Activated naive CD4-positive, alpha-beta T cell treated with anti-CD3 and anti-CD28 coated beads for 36 hours (primary cell): ENCODE measurements around the gene HS2ST1. TPM values are rescaled to one million over a fixed set of nuclear protein-coding genes. Genes with fewer than 3 reads are reported as not detected.
A peak's percentile ranks its signal among the peaks of the same experiment; 100 is the strongest.
"Not testable (repeated sequence)": the region's sequence is repeated elsewhere in the genome, so short reads cannot be mapped to it uniquely, and the experiment has no call there.

ENCODE experiments used
- CTCF ChIA-PET: fragments of 350-600 bp; sonication (Branson Sonifier 250); formaldehyde crosslinking; loops from one replicate; lab custom pipeline; 2021; ENCODE audit warnings: antibody characterized with exemption; lab: Charles Lee
- DNase-seq: peaks from one replicate; pipeline ENCODE4 v3.0.0-alpha.2; 2020
- H3K27ac Mint-ChIP-seq: one replicate; pipeline ENCODE4 v1.8.0; 2021; ENCODE audit warnings: mild to moderate bottlenecking, mixed read lengths
- H3K27me3 Mint-ChIP-seq: one replicate; pipeline ENCODE4 v1.8.0; 2021; ENCODE audit warnings: low read depth, mixed read lengths
- H3K36me3 Mint-ChIP-seq: one replicate; pipeline ENCODE4 v1.8.0; 2021; ENCODE audit warnings: low read depth, mixed read lengths
- H3K4me1 Mint-ChIP-seq: one replicate; pipeline ENCODE4 v1.8.0; 2021; ENCODE audit warnings: low read depth, mixed read lengths
- H3K4me3 Mint-ChIP-seq: one replicate; pipeline ENCODE4 v1.8.0; 2021; ENCODE audit warnings: mild to moderate bottlenecking, moderate library complexity, mixed read lengths
- H3K9me3 Mint-ChIP-seq: one replicate; pipeline ENCODE4 v1.8.0; 2021; ENCODE audit warnings: mixed read lengths
- intact Hi-C: fragments of 100-400 bp; cut with micrococcal nuclease; formaldehyde crosslinking; loops from one replicate; pipeline ENCODE4 v1.15.1; 2023
- total RNA-seq, 2 experiments: library from RNA; stranded (reverse); gene quantifications; one replicate each; pipeline ENCODE4 v1.2.3, GENCODE V29; 2021

Gene HS2ST1
- total RNA-seq, 2 experiments from 2014 or later: 11.3 to 15.5 TPM

GRCh38 chr1:86998280-86998679 is 83.8 kb downstream of the HS2ST1 start:
- Mint-ChIP-seq H3K27me3 (no peaks in the 10 kb centered on the region), H3K27ac (no peak overlapping the region), H3K36me3 (peaks cover 2% of the 10 kb centered on the region), H3K9me3 (no peaks in the 10 kb centered on the region), H3K4me3 (no peak overlapping the region), H3K4me1 (peaks cover 9% of the 10 kb centered on the region)
- intact Hi-C loops: loop anchor here (2.0 kb wide), 1 partner anchor 47 kb away; no protein-coding TSS in a partner anchor
- DNase-seq: no peak
- CTCF ChIA-PET: interaction anchor here (0.7 kb wide), 1 partner anchor 164 kb away, joined by 3 read pairs; no protein-coding TSS in a partner anchor

- no peaks in the 10 kb centered on the region for H3K9me3 Mint-ChIP-seq
- H3K4me3 Mint-ChIP-seq: no peak overlapping the region
- no peak overlapping the region for H3K27ac Mint-ChIP-seq
- DNase-seq: no peak
- CTCF ChIA-PET: interaction anchor here (0.7 kb wide), 1 partner anchor 165 kb away, joined by 3 read pairs; no protein-coding TSS in a partner anchor
- H3K36me3 Mint-ChIP-seq: peaks cover 2% of the 10 kb centered on the region
- intact Hi-C loops: loop anchor here (2.0 kb wide), 1 partner anchor 46 kb away; no protein-coding TSS in a partner anchor
- no peaks in the 10 kb centered on the region for H3K27me3 Mint-ChIP-seq
- peaks cover 9% of the 10 kb centered on the region for H3K4me1 Mint-ChIP-seq
Observed at GRCh38 chr1:86998727-86999126, 84.3 kb downstream of the HS2ST1 start.

GRCh38 chr1:87000460-87000859 is 86.0 kb downstream of the HS2ST1 start:
- Mint-ChIP-seq H3K36me3 (peaks cover 2% of the 10 kb centered on the region), H3K4me1 (peaks cover 9% of the 10 kb centered on the region), H3K27me3 (no peaks in the 10 kb centered on the region), H3K4me3 (no peak overlapping the region), H3K9me3 (no peaks in the 10 kb centered on the region), H3K27ac (no peak overlapping the region)
- intact Hi-C loops: no loop called here
- no peak for DNase-seq
- CTCF ChIA-PET: interaction anchor here (0.6 kb wide), 1 partner anchor 1447 kb away, joined by 3 read pairs; no protein-coding TSS in a partner anchor

- CTCF ChIA-PET: interaction anchor here (0.6 kb wide), 2 partner anchors 113 to 1423 kb away, joined by 3 to 6 read pairs; no protein-coding TSS in a partner anchor
- Mint-ChIP-seq H3K27me3 (no peaks in the 10 kb centered on the region), H3K4me3 (no peak overlapping the region), H3K36me3 (no peaks in the 10 kb centered on the region), H3K9me3 (no peaks in the 10 kb centered on the region), H3K4me1 (no peaks in the 10 kb centered on the region), H3K27ac (no peak overlapping the region)
- intact Hi-C loops: no loop called here
- DNase-seq: no peak
Observed at GRCh38 chr1:87004857-87005256, 90.4 kb downstream of the HS2ST1 start.

GRCh38 chr1:87007323-87007722 is 92.9 kb downstream of the HS2ST1 start:
- H3K27ac Mint-ChIP-seq: no peak overlapping the region
- DNase-seq: no peak
- H3K4me3 Mint-ChIP-seq: no peak overlapping the region
- no peaks in the 10 kb centered on the region for H3K4me1 Mint-ChIP-seq
- CTCF ChIA-PET: no interaction called here
- H3K27me3 Mint-ChIP-seq: no peaks in the 10 kb centered on the region
- H3K9me3 Mint-ChIP-seq: peaks cover 8% of the 10 kb centered on the region
- intact Hi-C loops: no loop called here
- peaks cover 5% of the 10 kb centered on the region for H3K36me3 Mint-ChIP-seq

- peaks cover 25% of the 10 kb centered on the region for H3K36me3 Mint-ChIP-seq
- H3K27me3 Mint-ChIP-seq, H3K4me1 Mint-ChIP-seq, intact Hi-C loops, H3K4me3 Mint-ChIP-seq, H3K27ac Mint-ChIP-seq: not testable (repeated sequence)
- DNase-seq: peak; percentile 6
- H3K9me3 Mint-ChIP-seq: peaks cover 28% of the 10 kb centered on the region
- CTCF ChIA-PET: interaction anchor here (0.8 kb wide), 1 partner anchor 71 kb away, joined by 3 read pairs; no protein-coding TSS in a partner anchor
Observed at GRCh38 chr1:87013385-87013784, 99.0 kb downstream of the HS2ST1 start.

GRCh38 chr1:87017998-87018672 is 103.7 kb downstream of the HS2ST1 start:
- peaks cover 15% of the 10 kb centered on the region for H3K36me3 Mint-ChIP-seq
- H3K27me3 Mint-ChIP-seq: no peaks in the 10 kb centered on the region
- CTCF ChIA-PET: no interaction called here
- no peak overlapping the region for H3K4me3 Mint-ChIP-seq
- peaks cover 14% of the 10 kb centered on the region for H3K9me3 Mint-ChIP-seq
- peaks cover 2% of the 10 kb centered on the region for H3K4me1 Mint-ChIP-seq
- no peak overlapping the region for H3K27ac Mint-ChIP-seq
- no peak for DNase-seq
- intact Hi-C loops: no loop called here

DNA sequence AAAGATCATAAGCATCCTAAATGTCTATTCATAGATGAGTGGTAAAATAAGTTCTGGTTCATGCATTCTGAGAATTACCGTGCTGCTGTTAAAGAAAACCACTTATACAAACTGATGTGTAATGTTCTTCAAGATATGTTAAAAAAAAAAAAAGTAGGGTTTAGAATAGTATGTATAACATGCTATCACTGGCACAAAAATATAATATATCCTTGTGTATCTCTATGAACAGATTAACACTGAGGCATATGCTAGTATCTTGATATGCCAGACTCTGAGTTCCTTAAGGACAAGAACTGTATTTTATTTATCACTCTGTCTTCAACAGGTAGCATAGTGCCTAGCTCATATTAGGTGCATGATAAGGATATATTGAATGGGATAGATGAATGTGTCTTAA is 108.9 kb downstream of the HS2ST1 start:
- intact Hi-C loops: no loop called here
- Mint-ChIP-seq H3K4me3 (no peak overlapping the region), H3K36me3 (no peaks in the 10 kb centered on the region), H3K9me3 (no peaks in the 10 kb centered on the region), H3K4me1 (no peaks in the 10 kb centered on the region), H3K27ac (no peak overlapping the region), H3K27me3 (no peaks in the 10 kb centered on the region)
- DNase-seq: no peak
- CTCF ChIA-PET: no interaction called here

DNA sequence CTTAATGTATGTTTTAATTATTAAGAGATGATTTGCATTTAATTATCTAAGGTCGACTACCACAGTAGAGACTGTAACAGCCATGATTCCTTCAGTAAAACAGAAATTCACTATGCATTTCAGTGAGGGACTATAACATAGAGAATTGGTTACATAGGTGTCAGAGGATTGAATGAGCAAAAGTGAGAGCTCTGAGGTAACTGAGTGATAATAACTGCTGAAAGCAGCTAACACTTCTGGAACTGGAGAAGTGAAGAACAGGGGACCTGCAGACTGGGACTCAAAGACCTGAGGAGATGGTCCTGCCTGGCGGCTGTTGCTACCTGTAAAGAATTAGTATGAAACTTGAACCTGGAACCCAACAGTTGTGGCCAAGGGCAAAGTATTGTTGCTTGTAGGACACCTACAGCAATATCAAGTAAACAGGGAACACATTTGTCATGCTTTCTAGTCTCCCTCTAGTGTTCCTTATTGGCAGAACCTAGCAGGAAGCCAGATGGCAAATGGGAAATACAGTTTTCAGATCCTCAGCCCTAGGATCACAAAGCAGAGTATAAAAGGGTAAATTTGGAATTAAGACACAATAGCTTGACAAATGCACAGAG is 110.6 kb downstream of the HS2ST1 start:
- H3K27me3 Mint-ChIP-seq: no peaks in the 10 kb centered on the region
- DNase-seq: no peak
- no peaks in the 10 kb centered on the region for H3K36me3 Mint-ChIP-seq
- no peak overlapping the region for H3K27ac Mint-ChIP-seq
- CTCF ChIA-PET: interaction anchor here (1.4 kb wide), 1 partner anchor 58 kb away, joined by 7 read pairs; no protein-coding TSS in a partner anchor
- no peak overlapping the region for H3K4me3 Mint-ChIP-seq
- no peaks in the 10 kb centered on the region for H3K9me3 Mint-ChIP-seq
- H3K4me1 Mint-ChIP-seq: peaks cover 2% of the 10 kb centered on the region
- intact Hi-C loops: loop anchor here (2.0 kb wide), 1 partner anchor 192 kb away; no protein-coding TSS in a partner anchor

- H3K4me3 Mint-ChIP-seq, H3K27ac Mint-ChIP-seq, H3K9me3 Mint-ChIP-seq, DNase-seq, H3K36me3 Mint-ChIP-seq, intact Hi-C loops, H3K4me1 Mint-ChIP-seq, H3K27me3 Mint-ChIP-seq: not testable (repeated sequence)
- CTCF ChIA-PET: interaction anchor here (0.5 kb wide), 1 partner anchor 183 kb away, joined by 3 read pairs; no protein-coding TSS in a partner anchor
Observed at GRCh38 chr1:87027561-87027960, 113.1 kb downstream of the HS2ST1 start.

- DNase-seq: no peak
- no peaks in the 10 kb centered on the region for H3K9me3 Mint-ChIP-seq
- no peaks in the 10 kb centered on the region for H3K36me3 Mint-ChIP-seq
- no peak overlapping the region for H3K27ac Mint-ChIP-seq
- intact Hi-C loops: no loop called here
- peaks cover 2% of the 10 kb centered on the region for H3K4me1 Mint-ChIP-seq
- H3K27me3 Mint-ChIP-seq: no peaks in the 10 kb centered on the region
- H3K4me3 Mint-ChIP-seq: no peak overlapping the region
- CTCF ChIA-PET: no interaction called here
Observed at GRCh38 chr1:87028576-87028975, 114.1 kb downstream of the HS2ST1 start.

GRCh38 chr1:87030740-87031690 is 116.6 kb downstream of the HS2ST1 start:
- intact Hi-C loops: no loop called here
- Mint-ChIP-seq H3K27ac (no peak overlapping the region), H3K9me3 (no peaks in the 10 kb centered on the region), H3K4me3 (no peak overlapping the region), H3K4me1 (peaks cover 2% of the 10 kb centered on the region), H3K27me3 (no peaks in the 10 kb centered on the region), H3K36me3 (no peaks in the 10 kb centered on the region)
- CTCF ChIA-PET: no interaction called here
- DNase-seq: no peak
